K562 (cell line): Measurements from ENCODE around the gene ZNF581. TPM values are rescaled to one million over a fixed set of nuclear protein-coding genes. Genes with fewer than 3 reads are reported as not detected.

Source experiments
- FOS ChIP-seq: IDR thresholded peaks from 3 replicates; pipeline ENCODE4 v1.6.1; 2011; ENCODE audit not compliant: insufficient read length; ENCODE audit errors: extremely low read depth
- HNRNPK ChIP-seq: fragments of 200-400 bp; formaldehyde crosslinking; IDR thresholded peaks from one replicate; pipeline ENCODE4 v1.6.1; 2018; ENCODE audit warnings: mild to moderate bottlenecking, low read depth, low read length; ENCODE audit not compliant: poor library complexity, severe bottlenecking
- IRF9 ChIP-seq: fragments of 450-650 bp; IDR thresholded peaks from 2 replicates; pipeline ENCODE4 v1.6.1; 2016; ENCODE audit warnings: missing biosample characterization, missing genetic modification characterization
- RBM22 ChIP-seq: fragments of 200-400 bp; formaldehyde crosslinking; IDR thresholded peaks from 2 replicates; pipeline ENCODE4 v1.6.1; 2018; ENCODE audit warnings: low read length, low read depth; ENCODE audit not compliant: poor library complexity, severe bottlenecking
- RREB1 ChIP-seq: fragments of 250-450 bp; sonication (Bioruptor Pico); IDR thresholded peaks from 2 replicates; pipeline ENCODE4 v1.4.0; 2020
- RUNX1 ChIP-seq: sonication (generic); IDR thresholded peaks from 2 replicates; pipeline ENCODE4 v1.6.1; 2016; ENCODE audit warnings: antibody characterized with exemption, low read depth
- SETDB1 ChIP-seq: IDR thresholded peaks from one replicate; pipeline ENCODE4 v1.6.1; 2012; ENCODE audit warnings: low read length, control low read depth, inconsistent platforms
- ZNF224 ChIP-seq: sonication (generic); formaldehyde crosslinking; IDR thresholded peaks from 2 replicates; pipeline ENCODE4 v1.8.0; 2022; ENCODE audit warnings: mild to moderate bottlenecking, missing genetic modification reagents
- ZNF318 ChIP-seq, 2 experiments: fragments of 450-650 bp; IDR thresholded peaks; 2 replicates each; pipeline ENCODE4 v1.6.1; 2016; ENCODE audit warnings: mild to moderate bottlenecking in 2 of 2, borderline replicate concordance in 1 of 2, low read depth in 1 of 2, moderate library complexity in 1 of 2
- ZNF584 ChIP-seq: fragments of 200-800 bp; sonication (Bioruptor generic); IDR thresholded peaks from 2 replicates; pipeline ENCODE4 v1.6.1; 2016; ENCODE audit warnings: low read depth, mild to moderate bottlenecking, missing genetic modification characterization, missing compliant biosample characterization
- ZNF79 ChIP-seq: fragments of 250-450 bp; sonication (Bioruptor Pico); IDR thresholded peaks from 2 replicates; pipeline ENCODE4 v1.4.0; 2020; ENCODE audit warnings: low read depth, mild to moderate bottlenecking, moderate library complexity
- polyA plus RNA-seq, 8 experiments: library from polyadenylated mRNA; depleted of rRNA in 4 of 8; stranded (reverse) in 5 of 8; unstranded in 3 of 8; fragments of >200 nt; fragmentation: Nextera tagmentation in 2 of 8; fragmentation: Illumina TruSeq in 1 of 8; extraction: Ambion mirVana in 2 of 8; extraction: Trizol in 1 of 8; gene quantifications; 2 replicates each; pipeline versions ENCODE4 v1.2.1 to v1.2.3, GENCODE V29; 2011 to 2014; ENCODE audit warnings: inconsistent platforms in 1 of 8, missing spikeins in 1 of 8
- total RNA-seq, 7 experiments: library from RNA; depleted of rRNA in 6 of 7; stranded (reverse); fragments of >200 nt in 6 of 7; fragmentation: Illumina TruSeq in 2 of 7; extraction: Trizol in 2 of 7; gene quantifications; 2 replicates each; pipeline versions ENCODE4 v1.2.1 to v1.2.3, GENCODE V29; 2011 to 2021; ENCODE audit warnings: low replicate concordance in 1 of 7

ZNF581 gene
- total and polyA plus RNA-seq, 9 of the 15 experiments (the other 6 are each of a cell fraction or from before 2014, with no cell fraction given) = 2.4 to 39.4 (median 15.4) TPM

GRCh38 chr19:55647732-55648584, 4.5 kb downstream of the ZNF581 start, which contains the start of gene CCDC106 (continued):
- no peak for TF ChIP-seq ZNF318 (IDR thresholded peaks at IDR 0.05; ENCODE audit: borderline replicate concordance in 1 of 2, low read depth in 1 of 2)
- no peak for TF ChIP-seq HNRNPK
- TF ChIP-seq ZNF584 = no peak
- no peak for TF ChIP-seq ZNF224 (CRISPR knock-in tag)
- TF ChIP-seq RBM22 = peak; percentile 80
- peak; percentile 31; the same call in 1 of the 2 replicates for TF ChIP-seq RUNX1
- no peak for TF ChIP-seq RREB1
- TF ChIP-seq FOS = no peak
- TF ChIP-seq ZNF79 = no peak
- TF ChIP-seq IRF9 (tag) = no peak
- no peak for TF ChIP-seq SETDB1
